ENCODE results near the gene HOXD8. TPM values are rescaled to one million over a fixed set of nuclear protein-coding genes. Genes with fewer than 3 reads are reported as not detected.
A peak's percentile ranks its signal among the peaks of the same experiment; 100 is the strongest.

HOXD8 gene
- total RNA-seq, 1 experiment from 2014 or later: 1.9 TPM

DNA sequence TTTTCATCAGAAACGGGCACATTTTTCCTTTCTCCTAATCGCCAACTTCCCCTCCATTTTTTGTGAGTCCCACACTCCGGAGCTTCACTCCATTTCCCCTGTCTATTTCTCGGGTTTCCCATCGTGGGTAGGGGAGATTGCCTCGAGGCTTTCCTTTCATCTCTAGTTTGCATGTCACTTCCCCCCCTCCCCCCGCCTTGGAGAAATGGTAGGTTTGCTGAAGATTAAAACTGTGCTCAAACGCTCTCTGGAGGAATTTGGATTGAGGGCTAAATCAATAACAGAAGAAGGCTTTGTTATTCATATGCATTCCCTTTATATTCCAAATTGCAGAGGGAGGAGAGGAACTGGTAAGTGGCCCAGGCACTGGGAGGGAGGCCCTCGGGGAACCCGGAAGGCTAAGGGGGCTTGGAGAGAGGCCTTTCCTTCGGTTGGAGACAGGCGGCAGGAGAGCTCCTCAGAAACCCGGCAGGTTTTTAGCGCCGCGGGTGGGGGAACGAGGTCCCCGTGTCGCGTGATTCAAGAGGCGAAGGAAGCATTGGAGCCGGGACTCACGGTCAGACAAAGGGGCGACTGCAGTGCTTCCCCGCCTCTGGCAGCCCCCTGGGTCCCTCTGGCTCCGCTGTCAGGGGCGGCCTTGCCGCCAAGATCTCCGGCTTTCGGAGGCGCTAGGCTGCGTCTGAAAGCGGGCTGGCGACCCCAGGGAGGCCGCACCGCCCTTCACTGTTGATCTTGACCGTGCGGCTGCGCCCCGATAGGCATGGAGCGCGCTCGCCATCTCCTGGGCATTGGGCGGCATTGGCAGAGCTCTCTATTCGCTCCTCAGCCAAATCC, 32.3 kb upstream of the HOXD8 start:
- H3K27me3 ChIP-seq (ENCODE audit: low read length): 0 out of 2 replicates have a peak, but pooled peaks cover 3% of the 10 kb centered on the region

DNA sequence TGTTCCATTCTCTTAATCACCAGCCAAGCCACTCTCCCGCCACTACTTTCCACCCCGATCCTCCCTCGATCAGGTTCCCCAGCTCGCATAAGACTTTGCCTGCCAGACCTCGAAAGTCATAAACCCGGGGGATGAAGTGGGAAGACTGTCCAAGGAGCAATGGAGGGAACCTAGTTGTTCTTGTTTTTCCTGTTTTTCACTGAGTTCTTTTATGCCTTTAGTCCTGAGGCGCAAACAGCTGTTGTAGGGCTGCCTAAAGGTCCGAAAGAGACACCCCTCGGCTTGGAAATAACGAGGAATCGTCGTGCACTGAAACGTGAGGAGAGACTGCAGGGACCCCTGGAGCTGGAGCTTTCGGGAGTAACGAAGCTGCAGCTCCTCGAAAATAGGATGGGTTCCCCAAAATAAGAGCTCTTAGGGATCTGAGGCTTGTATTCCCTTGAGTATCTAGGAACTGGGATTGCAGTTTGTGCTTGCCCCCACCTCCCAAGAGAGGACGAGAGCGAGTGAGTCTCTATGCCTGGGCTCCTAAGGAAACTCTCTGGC, 31.6 kb upstream of the HOXD8 start:
- Histone ChIP-seq H3K27ac (ENCODE audit: low read length) (no peak overlapping the region), H3K9ac (ENCODE audit: low read length) (no peak overlapping the region), H3K36me3 (ENCODE audit: low read depth, low read length) (no peaks in the 10 kb centered on the region), H3K9me2 (replicated peaks; ENCODE audit: low read length) (no peaks in the 10 kb centered on the region), H3K4me3 (ENCODE audit: low read length) (peak overlapping the region; percentile 88), H3K9me3 (ENCODE audit: low read length) (no peaks in the 10 kb centered on the region), H4K20me1 (ENCODE audit: low read length) (no peaks in the 10 kb centered on the region), H3K27me3 (ENCODE audit: low read length) (0 out of 2 replicates have a peak, but pooled peaks cover 3% of the 10 kb centered on the region), H2AFZ (ENCODE audit: low read length) (peak overlapping the region; percentile 98), H3K4me2 (ENCODE audit: low read length) (peak overlapping the region; percentile 99), H3K79me2 (ENCODE audit: low read length) (no peaks in the 10 kb centered on the region), H3F3A (ENCODE audit: low read length, unreplicated experiment) (no peaks in the 10 kb centered on the region), H3K4me1 (ENCODE audit: insufficient read depth, low read length) (peaks cover 5% of the 10 kb centered on the region; the same call in 1 of the 2 replicates)
- DNase-seq: no peak
- BruUV-seq (replicated peaks): no TSS peak
- CTCF ChIA-PET: interaction anchor here (0.6 to 2.5 kb wide), 4 partner anchors 366 to 894 kb away, joined by 3 to 12 read pairs (median 6); no protein-coding TSS in a partner anchor
- peak; percentile 8 for ATAC-seq
- TF ChIP-seq, protein P1, sequence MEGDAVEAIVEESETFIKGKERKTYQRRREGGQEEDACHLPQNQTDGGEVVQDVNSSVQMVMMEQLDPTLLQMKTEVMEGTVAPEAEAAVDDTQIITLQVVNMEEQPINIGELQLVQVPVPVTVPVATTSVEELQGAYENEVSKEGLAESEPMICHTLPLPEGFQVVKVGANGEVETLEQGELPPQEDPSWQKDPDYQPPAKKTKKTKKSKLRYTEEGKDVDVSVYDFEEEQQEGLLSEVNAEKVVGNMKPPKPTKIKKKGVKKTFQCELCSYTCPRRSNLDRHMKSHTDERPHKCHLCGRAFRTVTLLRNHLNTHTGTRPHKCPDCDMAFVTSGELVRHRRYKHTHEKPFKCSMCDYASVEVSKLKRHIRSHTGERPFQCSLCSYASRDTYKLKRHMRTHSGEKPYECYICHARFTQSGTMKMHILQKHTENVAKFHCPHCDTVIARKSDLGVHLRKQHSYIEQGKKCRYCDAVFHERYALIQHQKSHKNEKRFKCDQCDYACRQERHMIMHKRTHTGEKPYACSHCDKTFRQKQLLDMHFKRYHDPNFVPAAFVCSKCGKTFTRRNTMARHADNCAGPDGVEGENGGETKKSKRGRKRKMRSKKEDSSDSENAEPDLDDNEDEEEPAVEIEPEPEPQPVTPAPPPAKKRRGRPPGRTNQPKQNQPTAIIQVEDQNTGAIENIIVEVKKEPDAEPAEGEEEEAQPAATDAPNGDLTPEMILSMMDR (conservative IDR thresholded peaks at IDR 0.05; ENCODE audit: low read depth, low read length): no peak; the same call in 1 of the 2 replicates
- TF ChIP-seq EZH2 (IDR thresholded peaks at IDR 0.05; ENCODE audit: low read length, unreplicated experiment) (no peak), EZH2phosphoT487 (IDR thresholded peaks at IDR 0.05; ENCODE audit: borderline replicate concordance, low read length) (no peak)
- POLR2A ChIA-PET (ENCODE audit: unreplicated experiment): interaction anchor here (0.6 kb wide), 1 partner anchor 438 kb away, joined by 3 read pairs; no protein-coding TSS in a partner anchor
- intact Hi-C loops (cut with micrococcal nuclease): loop anchor here (1.0 to 10.0 kb wide), 6 partner anchors 407 to 1063 kb away; no protein-coding TSS in a partner anchor

More for the DNA sequence above, 32.3 kb upstream of the HOXD8 start:
- H2AFZ ChIP-seq (ENCODE audit: low read length): peak overlapping the region; percentile 98
- no peaks in the 10 kb centered on the region for H3K9me3 ChIP-seq (ENCODE audit: low read length)
- H3K79me2 ChIP-seq (ENCODE audit: low read length): no peaks in the 10 kb centered on the region
- H3K4me1 ChIP-seq (ENCODE audit: insufficient read depth, low read length): peaks cover 5% of the 10 kb centered on the region; the same call in 1 of the 2 replicates
- no peaks in the 10 kb centered on the region for H4K20me1 ChIP-seq (ENCODE audit: low read length)
- no peaks in the 10 kb centered on the region for H3K9me2 ChIP-seq (replicated peaks; ENCODE audit: low read length)
- peak; percentile 80 for DNase-seq
- no peaks in the 10 kb centered on the region for H3K36me3 ChIP-seq (ENCODE audit: low read depth, low read length)
- POLR2A ChIA-PET (ENCODE audit: unreplicated experiment): no interaction called here
- TF ChIP-seq, protein P1 (conservative IDR thresholded peaks at IDR 0.05; ENCODE audit: low read depth, low read length): peak; percentile 90
- TF ChIP-seq EZH2phosphoT487 (IDR thresholded peaks at IDR 0.05; ENCODE audit: borderline replicate concordance, low read length): no peak
- ATAC-seq: peak; percentile 86
- H3K27ac ChIP-seq (ENCODE audit: low read length): no peak overlapping the region
- no peaks in the 10 kb centered on the region for H3F3A ChIP-seq (ENCODE audit: low read length, unreplicated experiment)
- BruUV-seq (replicated peaks): TSS peak; percentile 24
- peak overlapping the region; percentile 99 for H3K4me2 ChIP-seq (ENCODE audit: low read length)
- H3K9ac ChIP-seq (ENCODE audit: low read length): peak overlapping the region; percentile 56
- intact Hi-C loops (cut with micrococcal nuclease): loop anchor here (1.0 to 10.0 kb wide), 6 partner anchors 406 to 1062 kb away; no protein-coding TSS in a partner anchor
- H3K4me3 ChIP-seq (ENCODE audit: low read length): peak overlapping the region; percentile 88
- CTCF ChIA-PET: interaction anchor here (0.6 to 2.5 kb wide), 6 partner anchors 9 to 894 kb away, joined by 3 to 12 read pairs (median 4); no protein-coding TSS in a partner anchor
